BE2C (cell line): Measurements from ENCODE around the gene INSIG1.

Experiments used
- DNase-seq: peaks from one replicate; pipeline ENCODE4 v3.0.0-alpha.2; 2020
- H3K27me3 ChIP-seq: fragments of 250-450 bp; sonication (Bioruptor Pico); 2 replicates; pipeline ENCODE4 v1.5.1; 2020; ENCODE audit warnings: mild to moderate bottlenecking
- H3K36me3 ChIP-seq: fragments of 250-450 bp; sonication (Bioruptor Pico); 2 replicates; pipeline ENCODE4 v1.5.1; 2020; ENCODE audit warnings: mild to moderate bottlenecking
- H3K4me1 ChIP-seq: fragments of 250-450 bp; sonication (Bioruptor Pico); 2 replicates; pipeline ENCODE4 v1.5.1; 2020
- H3K4me3 ChIP-seq: 2 replicates; pipeline ENCODE4 v1.5.1; 2011; ENCODE audit warnings: low read depth, low read length
- H3K9me3 ChIP-seq: fragments of 250-450 bp; sonication (Bioruptor Pico); 2 replicates; pipeline ENCODE4 v1.5.1; 2020
- CTCF ChIP-seq: IDR thresholded peaks from 2 replicates; pipeline ENCODE4 v1.5.1; 2012; ENCODE audit warnings: mild to moderate bottlenecking, low read depth, low read length

Gene INSIG1

GRCh38 chr7:155312633-155313032 is 15.0 kb downstream of the INSIG1 start:
- Histone ChIP-seq H3K27me3 (no peaks in the 10 kb centered on the region), H3K9me3 (no peaks in the 10 kb centered on the region), H3K4me3 (no peak overlapping the region), H3K4me1 (no peaks in the 10 kb centered on the region), H3K36me3 (peaks cover 26% of the 10 kb centered on the region)
- DNase-seq: no peak
- TF ChIP-seq CTCF: no peak

- Histone ChIP-seq H3K36me3 (peaks cover 24% of the 10 kb centered on the region), H3K4me3 (no peak overlapping the region), H3K27me3 (no peaks in the 10 kb centered on the region), H3K9me3 (no peaks in the 10 kb centered on the region), H3K4me1 (no peaks in the 10 kb centered on the region)
- no peak for DNase-seq
- no peak for TF ChIP-seq CTCF
Measured at GRCh38 chr7:155313096-155313495, 15.4 kb downstream of the INSIG1 start.

GRCh38 chr7:155315977-155316376 is 18.3 kb downstream of the INSIG1 start:
- DNase-seq: no peak
- no peaks in the 10 kb centered on the region for H3K36me3 ChIP-seq
- no peaks in the 10 kb centered on the region for H3K9me3 ChIP-seq
- TF ChIP-seq CTCF: no peak
- no peaks in the 10 kb centered on the region for H3K4me1 ChIP-seq
- H3K4me3 ChIP-seq: no peak overlapping the region
- no peaks in the 10 kb centered on the region for H3K27me3 ChIP-seq

- H3K9me3 ChIP-seq: no peaks in the 10 kb centered on the region
- no peaks in the 10 kb centered on the region for H3K36me3 ChIP-seq
- no peaks in the 10 kb centered on the region for H3K4me1 ChIP-seq
- no peak overlapping the region for H3K4me3 ChIP-seq
- TF ChIP-seq CTCF: no peak
- H3K27me3 ChIP-seq: no peaks in the 10 kb centered on the region
- DNase-seq: no peak
Measured at GRCh38 chr7:155316427-155317113, 18.9 kb downstream of the INSIG1 start.

- no peaks in the 10 kb centered on the region for H3K4me1 ChIP-seq
- DNase-seq: no peak
- H3K36me3 ChIP-seq: no peaks in the 10 kb centered on the region
- TF ChIP-seq CTCF: no peak
- H3K9me3 ChIP-seq: no peaks in the 10 kb centered on the region
- H3K27me3 ChIP-seq: no peaks in the 10 kb centered on the region
- no peak overlapping the region for H3K4me3 ChIP-seq
Measured at GRCh38 chr7:155317114-155317434, 19.4 kb downstream of the INSIG1 start.

GRCh38 chr7:155318245-155318644 is 20.6 kb downstream of the INSIG1 start:
- TF ChIP-seq CTCF: no peak
- H3K9me3 ChIP-seq: no peaks in the 10 kb centered on the region
- H3K27me3 ChIP-seq: no peaks in the 10 kb centered on the region
- no peaks in the 10 kb centered on the region for H3K36me3 ChIP-seq
- no peak overlapping the region for H3K4me3 ChIP-seq
- H3K4me1 ChIP-seq: no peaks in the 10 kb centered on the region
- no peak for DNase-seq
